AG04449 (cell line): ENCODE measurements around the gene KPTN.

Experiments used
- CTCF ChIA-PET: fragments of 350-600 bp; formaldehyde crosslinking; extraction: SDS; loops from one replicate; lab custom pipeline; 2021; ENCODE audit warnings: antibody characterized with exemption; lab: Yijun Ruan, JAX
- POLR2A ChIA-PET: fragments of 400-600, 350-600 bp; formaldehyde crosslinking; extraction: SDS; loops from one replicate; lab custom pipeline; 2020; ENCODE audit warnings: antibody characterized with exemption, inconsistent platforms; lab: Yijun Ruan, JAX
- DNase-seq: peaks from one replicate; pipeline ENCODE4 v3.0.0-alpha.2; 2010; ENCODE audit warnings: low read depth, low spot score
- H3K4me3 ChIP-seq: 2 replicates; pipeline ENCODE4 v1.5.1; 2011; ENCODE audit warnings: low read depth, mild to moderate bottlenecking, control low read depth, low read length
- TF ChIP-seq, protein P1 (sequence below): IDR thresholded peaks from one replicate; pipeline ENCODE4 v1.5.1; 2011; ENCODE audit warnings: mild to moderate bottlenecking, moderate library complexity, low read length, control low read depth, inconsistent platforms; ENCODE audit not compliant: insufficient read depth; ENCODE audit errors: missing control alignments

Gene KPTN

DNA sequence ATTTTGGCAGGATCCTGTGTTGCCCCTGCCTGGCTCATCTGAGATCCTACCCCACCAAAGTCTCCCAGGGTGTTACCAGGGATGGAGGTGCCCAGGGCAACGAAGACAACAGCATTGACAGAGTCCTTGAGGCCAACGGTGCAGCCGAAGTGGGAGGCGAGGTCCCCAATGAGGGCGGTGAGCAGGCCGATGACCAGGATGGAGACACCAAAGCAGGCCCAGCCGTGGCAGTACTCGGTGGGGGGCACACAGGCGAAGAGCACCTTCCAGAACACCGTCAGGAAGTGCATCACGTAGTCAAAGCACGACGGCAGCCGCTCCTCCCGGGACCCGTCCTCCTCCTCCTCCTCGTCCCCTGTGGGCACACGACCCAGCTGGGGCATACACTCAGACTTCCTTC lies 51.9 kb downstream of the KPTN start:
- CTCF ChIA-PET: interaction anchor here (0.7 to 16.6 kb wide), 5 partner anchors 9 to 275 kb away, joined by 3 to 867 read pairs (median 3); partner anchors contain the start of gene EHD2
- TF ChIP-seq, protein P1, sequence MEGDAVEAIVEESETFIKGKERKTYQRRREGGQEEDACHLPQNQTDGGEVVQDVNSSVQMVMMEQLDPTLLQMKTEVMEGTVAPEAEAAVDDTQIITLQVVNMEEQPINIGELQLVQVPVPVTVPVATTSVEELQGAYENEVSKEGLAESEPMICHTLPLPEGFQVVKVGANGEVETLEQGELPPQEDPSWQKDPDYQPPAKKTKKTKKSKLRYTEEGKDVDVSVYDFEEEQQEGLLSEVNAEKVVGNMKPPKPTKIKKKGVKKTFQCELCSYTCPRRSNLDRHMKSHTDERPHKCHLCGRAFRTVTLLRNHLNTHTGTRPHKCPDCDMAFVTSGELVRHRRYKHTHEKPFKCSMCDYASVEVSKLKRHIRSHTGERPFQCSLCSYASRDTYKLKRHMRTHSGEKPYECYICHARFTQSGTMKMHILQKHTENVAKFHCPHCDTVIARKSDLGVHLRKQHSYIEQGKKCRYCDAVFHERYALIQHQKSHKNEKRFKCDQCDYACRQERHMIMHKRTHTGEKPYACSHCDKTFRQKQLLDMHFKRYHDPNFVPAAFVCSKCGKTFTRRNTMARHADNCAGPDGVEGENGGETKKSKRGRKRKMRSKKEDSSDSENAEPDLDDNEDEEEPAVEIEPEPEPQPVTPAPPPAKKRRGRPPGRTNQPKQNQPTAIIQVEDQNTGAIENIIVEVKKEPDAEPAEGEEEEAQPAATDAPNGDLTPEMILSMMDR: no peak
- no peak for DNase-seq
- H3K4me3 ChIP-seq: no peak overlapping the region
- POLR2A ChIA-PET: no interaction called here

DNA sequence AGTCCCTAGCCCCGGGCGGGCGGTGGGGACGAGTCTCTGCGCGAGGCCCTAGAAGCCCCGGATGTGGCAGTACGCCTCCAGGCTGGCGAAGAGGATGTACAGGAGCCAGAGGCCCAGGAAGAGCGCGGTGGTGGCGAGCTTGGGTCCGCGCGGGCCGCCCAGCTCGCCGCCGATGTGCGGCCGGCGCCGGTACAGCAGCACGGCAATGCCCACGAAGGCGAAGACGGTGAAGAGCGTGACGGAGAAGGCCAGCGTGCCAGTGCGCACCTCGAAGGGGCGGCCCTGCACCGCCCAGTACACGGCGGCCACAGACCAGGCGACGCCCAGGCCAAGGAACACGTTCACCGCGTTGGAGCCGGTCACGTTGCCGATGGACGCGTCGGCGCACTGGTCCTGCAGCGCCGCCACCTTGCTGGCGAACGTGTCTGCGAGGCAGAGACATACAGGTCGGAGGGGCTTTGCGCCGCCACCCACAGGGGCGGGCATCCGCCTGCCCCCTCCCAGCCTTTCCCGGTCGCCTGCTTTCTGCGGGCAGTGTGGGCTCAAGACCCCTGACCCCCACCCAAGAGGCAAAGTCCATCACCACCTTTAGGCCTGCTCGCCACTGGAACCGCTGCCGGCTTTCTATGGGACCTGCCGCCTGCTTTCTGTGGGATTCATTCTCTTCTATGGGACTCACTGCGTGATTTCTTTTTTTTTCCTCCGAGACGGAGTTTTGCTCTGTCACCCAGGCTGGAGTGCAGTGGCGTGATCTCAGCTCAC lies 53.8 kb downstream of the KPTN start:
- no peak for DNase-seq
- peak overlapping the region; percentile 30 for H3K4me3 ChIP-seq
- TF ChIP-seq, protein P1: peak; percentile 8
- POLR2A ChIA-PET: no interaction called here
- CTCF ChIA-PET: interaction anchor here (0.9 to 16.6 kb wide), 10 partner anchors 7 to 277 kb away, joined by 3 to 867 read pairs (median 6); partner anchors contain the start of gene EHD2

DNA sequence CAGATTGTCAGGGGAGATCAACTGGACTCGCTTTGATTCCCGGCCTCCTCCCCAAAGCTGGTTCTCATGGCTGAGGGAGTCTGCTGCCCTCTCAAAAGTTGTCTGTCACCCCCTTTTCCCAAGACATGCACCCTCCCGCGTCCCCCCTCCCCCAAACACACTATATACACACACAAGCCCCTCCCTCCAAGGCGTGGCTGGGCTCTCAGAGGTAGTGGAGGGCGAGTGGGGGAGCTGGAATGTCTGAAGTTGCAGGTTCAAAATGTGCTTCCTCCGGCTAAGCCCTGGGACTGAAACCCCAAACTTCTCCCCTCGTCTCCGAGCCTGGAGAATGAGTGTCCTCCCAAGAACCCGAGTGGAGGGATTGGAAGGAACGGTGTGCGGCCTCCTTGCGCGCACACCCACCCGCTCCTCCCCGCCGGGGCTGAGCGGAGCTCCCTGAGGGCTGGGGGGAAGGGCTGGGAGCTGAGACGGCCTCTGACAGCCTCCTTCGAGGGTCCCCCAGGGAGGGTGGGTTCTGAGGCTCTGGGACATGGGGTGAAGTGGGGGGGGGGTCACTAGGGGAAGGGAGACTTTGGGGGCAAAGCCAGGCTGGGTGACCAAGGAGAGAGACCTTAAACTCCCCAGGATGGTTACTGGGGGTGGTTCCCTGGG lies 54.8 kb downstream of the KPTN start:
- CTCF ChIA-PET: interaction anchor here (0.8 to 16.6 kb wide), 23 partner anchors 8 to 357 kb away, joined by 3 to 867 read pairs (median 5); partner anchors contain the start of genes DHX34, EHD2 and KPTN
- no peak overlapping the region for H3K4me3 ChIP-seq
- POLR2A ChIA-PET: no interaction called here

DNA sequence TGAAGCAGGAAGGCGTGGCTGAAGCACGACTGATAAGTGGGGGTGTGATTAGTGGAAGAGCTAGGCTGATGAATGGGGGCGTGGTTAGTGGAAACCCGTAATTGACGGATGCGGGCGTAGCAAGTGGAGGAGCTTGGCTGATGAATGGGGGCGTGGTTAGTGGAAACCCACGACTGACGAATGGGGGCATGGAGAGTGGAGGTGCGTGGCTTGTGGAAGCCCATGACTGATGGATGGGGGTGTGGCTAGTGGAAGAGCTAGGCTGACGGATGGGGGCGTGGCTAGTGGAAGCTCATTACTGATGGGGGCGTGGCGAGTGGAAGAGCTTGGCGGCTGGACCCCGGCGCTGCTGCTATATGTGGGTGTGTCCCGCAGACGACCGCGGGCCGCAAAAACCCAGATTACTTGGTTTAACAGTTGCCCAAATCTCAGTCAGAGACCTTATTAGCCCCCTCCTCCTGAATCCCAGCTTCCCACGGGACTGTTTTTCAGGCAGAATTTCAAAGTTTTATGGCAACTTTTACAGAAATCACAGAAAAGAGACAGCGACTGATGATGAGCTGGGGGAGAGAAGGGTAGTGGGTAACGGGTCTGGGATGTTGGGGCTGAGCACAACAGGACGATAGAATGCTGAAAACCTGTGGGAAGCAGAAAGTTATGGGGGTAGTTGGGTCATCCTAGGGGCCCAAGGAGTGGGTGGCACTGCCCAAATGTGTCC lies 55.7 kb downstream of the KPTN start:
- TF ChIP-seq, protein P1: no peak
- DNase-seq: peak; percentile 75
- H3K4me3 ChIP-seq: peak overlapping the region; percentile 51
- ChIA-PET CTCF (interaction anchor here (0.7 to 16.6 kb wide), 38 partner anchors 9 to 415 kb away, joined by 3 to 867 read pairs (median 4); partner anchors contain the start of genes DHX34, EHD2, INAFM1 and KPTN), POLR2A (interaction anchor here (1.0 to 1.1 kb wide), 2 partner anchors 291 to 323 kb away, joined by 3 read pairs; no protein-coding TSS in a partner anchor)

More for the DNA sequence above, 54.8 kb downstream of the KPTN start:
- DNase-seq: no peak
- TF ChIP-seq, protein P1: no peak

DNA sequence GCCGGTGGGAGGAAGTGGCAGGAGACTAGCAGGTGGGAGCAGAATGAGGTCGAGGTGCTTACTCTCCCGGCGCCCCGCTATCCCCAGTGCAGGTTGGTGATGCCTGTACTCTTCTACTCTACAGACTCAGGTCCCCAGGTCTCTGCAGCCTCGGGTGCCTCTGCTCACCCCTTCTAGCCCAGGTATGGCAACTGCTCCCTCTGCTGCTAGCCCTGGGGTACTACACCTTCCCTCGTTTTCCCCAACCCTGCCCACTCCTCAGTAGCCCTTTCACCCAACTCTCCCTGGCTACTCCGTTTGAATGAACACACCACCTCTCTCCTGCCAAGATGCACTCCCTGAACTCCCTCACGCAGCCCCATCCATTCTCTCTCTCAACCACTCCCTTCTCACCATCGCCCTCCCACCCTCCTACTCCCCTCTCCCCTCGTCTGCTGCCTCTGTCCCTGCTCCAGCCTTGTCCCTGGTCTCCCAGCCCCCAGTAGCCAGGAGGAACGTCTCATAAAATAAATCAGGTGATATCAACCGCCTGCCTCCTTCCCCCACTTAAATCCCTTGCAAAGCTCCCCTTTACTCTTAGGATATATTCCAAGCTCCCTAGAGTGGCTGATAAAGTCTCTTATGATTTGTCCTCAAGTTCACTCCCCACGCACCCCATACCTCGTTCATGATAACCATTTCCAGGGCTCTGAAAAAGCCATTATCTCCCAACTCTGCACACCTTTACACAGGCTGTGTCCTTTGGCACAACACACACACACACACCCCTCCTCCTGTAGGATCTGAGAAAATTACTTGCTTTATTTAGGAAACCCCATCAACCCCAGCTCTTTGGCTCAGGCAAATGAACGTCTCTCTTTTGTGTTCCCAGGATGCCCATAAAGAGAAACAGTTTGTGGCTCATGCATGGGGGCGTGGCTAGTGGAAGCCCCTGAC lies 56.5 kb downstream of the KPTN start:
- peak overlapping the region; percentile 51 for H3K4me3 ChIP-seq
- TF ChIP-seq, protein P1: peak; percentile 87
- no peak for DNase-seq
- POLR2A ChIA-PET: interaction anchor here (1.0 to 1.1 kb wide), 2 partner anchors 292 to 324 kb away, joined by 3 read pairs; no protein-coding TSS in a partner anchor
- CTCF ChIA-PET: interaction anchor here (0.7 to 16.6 kb wide), 34 partner anchors 8 to 414 kb away, joined by 3 to 867 read pairs (median 4); partner anchors contain the start of genes DHX34, EHD2, INAFM1 and KPTN
